ENCODE results near the gene CEP41.

DNA sequence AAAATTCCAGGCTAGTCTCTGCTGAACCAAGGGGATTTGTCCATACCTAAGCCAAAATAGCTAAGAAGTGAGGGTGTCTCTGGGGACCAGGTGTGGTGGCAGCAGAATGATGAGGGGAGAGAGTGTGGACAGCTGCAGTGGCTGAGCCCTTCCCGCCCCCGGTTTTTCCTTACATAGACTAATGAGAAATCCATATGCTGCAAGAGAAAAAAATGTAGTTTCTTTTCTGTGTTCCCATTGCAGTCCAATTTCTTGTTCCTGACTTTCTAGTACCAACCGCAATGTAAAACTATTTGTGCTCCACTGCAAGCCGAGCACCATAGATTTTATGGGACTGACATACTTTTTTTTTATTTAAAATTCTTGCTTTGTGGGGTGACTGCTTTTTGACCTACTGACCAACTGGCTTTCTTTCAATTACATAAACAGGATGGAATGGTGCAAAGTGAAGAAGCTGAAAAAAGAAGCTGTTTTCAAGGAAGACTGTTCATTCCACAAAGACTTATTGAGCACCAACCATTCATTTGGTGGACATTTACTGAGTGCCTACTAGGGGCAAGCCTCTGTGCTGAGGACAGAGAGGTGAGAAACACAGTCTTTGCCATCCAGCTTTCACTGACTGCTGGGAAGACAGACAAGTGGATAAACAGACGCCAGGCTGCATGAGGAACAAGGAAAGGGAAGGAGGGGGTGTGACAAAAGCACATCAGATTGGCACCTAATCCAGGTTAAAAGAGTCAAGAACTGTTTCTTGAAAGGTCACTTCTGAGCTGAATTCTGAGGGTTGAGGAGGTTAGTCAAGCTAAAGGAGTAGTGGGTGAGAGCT lies 9.8 kb downstream of the CEP41 start:
- TF ChIP-seq CTCF (IDR thresholded peaks at IDR 0.05): no peak
- TF ChIP-seq POLR2A (IDR thresholded peaks at IDR 0.05): no peak

Measured in uterus (tissue), 2 donors.